ENCODE results near the gene C17orf50.
"Not testable (repeated sequence)": the region's sequence is repeated elsewhere in the genome, so short reads cannot be mapped to it uniquely, and the experiment has no call there.

The C17orf50 gene

DNA sequence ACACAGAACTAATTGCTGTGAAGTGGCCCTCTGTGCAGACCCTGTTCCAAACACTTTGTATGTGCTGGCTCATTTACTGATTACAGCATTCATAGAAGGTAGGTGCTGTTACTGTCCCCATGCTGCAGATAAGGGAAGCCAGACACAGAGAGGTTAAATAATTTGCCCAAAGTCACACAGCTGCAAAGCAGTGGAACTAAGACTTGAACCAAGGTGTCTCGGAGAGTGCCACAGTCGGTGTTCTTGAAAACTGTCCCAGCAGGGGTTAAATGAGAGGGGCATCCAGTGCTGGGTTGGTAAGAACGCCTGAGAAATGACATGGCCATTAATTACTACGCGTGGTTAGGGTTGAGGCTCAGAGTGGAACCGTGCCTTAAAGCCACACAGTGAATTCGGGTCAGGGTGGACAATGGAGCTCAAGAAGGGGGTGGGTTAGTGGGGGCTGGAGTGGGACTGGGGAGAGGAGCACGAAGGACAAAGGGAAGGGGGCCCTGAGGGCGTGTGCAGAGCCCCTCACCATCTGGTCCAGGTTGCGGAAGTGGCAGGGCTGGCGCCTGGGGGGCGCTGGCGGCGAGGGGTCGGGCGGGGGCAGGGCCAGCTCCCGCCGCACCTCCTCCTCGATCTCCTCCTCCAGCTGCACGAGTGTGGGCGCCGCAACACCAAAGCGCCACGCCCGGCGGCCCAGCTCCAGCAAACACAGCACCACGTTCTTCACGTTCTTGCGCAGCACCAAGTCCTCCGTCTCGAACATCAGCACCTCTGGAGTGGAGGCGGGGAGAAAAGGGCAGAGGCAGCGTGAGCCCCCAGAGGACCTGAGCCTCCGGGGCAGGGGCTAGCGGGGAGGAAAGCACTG is 10.9 kb upstream of the C17orf50 start:
- no peaks in the 10 kb centered on the region for H3K36me3 ChIP-seq
- peak overlapping the region; percentile 38 for H3K4me3 ChIP-seq (ENCODE audit: low read depth, low read length)
- H3K27ac ChIP-seq, result no peak overlapping the region
- no peaks in the 10 kb centered on the region for H3K9me3 ChIP-seq (ENCODE audit: severe bottlenecking)
- DNase-seq, result peak; percentile 29
- TF ChIP-seq, protein P1, sequence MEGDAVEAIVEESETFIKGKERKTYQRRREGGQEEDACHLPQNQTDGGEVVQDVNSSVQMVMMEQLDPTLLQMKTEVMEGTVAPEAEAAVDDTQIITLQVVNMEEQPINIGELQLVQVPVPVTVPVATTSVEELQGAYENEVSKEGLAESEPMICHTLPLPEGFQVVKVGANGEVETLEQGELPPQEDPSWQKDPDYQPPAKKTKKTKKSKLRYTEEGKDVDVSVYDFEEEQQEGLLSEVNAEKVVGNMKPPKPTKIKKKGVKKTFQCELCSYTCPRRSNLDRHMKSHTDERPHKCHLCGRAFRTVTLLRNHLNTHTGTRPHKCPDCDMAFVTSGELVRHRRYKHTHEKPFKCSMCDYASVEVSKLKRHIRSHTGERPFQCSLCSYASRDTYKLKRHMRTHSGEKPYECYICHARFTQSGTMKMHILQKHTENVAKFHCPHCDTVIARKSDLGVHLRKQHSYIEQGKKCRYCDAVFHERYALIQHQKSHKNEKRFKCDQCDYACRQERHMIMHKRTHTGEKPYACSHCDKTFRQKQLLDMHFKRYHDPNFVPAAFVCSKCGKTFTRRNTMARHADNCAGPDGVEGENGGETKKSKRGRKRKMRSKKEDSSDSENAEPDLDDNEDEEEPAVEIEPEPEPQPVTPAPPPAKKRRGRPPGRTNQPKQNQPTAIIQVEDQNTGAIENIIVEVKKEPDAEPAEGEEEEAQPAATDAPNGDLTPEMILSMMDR (IDR thresholded peaks at IDR 0.05; ENCODE audit: low read depth, low read length), result no peak
- no peaks in the 10 kb centered on the region for H3K27me3 ChIP-seq (ENCODE audit: insufficient read depth, low read depth, severe bottlenecking)

DNA sequence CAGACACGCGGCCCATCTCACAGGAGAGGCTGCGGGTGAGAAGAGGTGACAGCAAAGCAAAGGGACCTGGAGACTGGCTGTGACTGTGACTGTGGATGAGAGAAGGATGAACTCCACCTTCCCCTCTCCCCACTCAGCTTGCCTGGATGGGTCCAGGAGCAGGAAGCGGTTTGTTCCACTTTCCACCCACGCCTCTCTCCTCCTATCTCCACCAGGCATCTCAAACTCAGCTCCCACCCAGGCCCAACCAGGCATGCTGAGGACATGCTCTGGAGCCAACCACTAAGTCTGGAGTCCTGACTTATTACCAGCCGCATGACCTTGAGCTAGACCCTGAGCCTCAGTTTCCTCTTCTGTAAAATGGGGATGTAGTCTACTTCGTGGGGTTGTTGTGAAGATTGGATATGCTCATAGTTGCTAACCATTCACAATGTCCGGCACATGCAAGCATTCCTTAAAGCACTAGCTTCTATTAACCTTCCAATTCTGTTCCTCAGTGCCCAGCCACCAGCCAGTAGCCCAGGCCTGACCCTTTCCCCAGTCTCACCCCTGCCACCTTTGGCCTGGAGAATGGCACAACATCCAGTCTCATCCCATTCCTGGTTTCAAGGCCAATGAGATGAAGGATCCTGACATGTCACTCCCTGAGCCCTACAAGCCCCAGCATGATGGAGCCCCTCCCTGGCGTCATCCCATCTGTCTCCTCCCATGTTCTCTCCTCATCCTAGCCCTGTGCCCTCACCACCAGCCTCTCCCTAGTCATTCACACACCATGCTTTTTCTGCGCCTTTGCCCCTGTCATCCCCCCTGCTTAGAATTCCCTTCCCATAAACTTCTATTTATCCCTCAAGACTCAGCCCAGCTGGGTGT is 9.9 kb upstream of the C17orf50 start:
- Histone ChIP-seq H3K4me3 (ENCODE audit: low read depth, low read length) (peak overlapping the region; percentile 38; the same call in 1 of the 2 replicates), H3K27me3 (ENCODE audit: insufficient read depth, low read depth, severe bottlenecking) (no peaks in the 10 kb centered on the region), H3K27ac (no peak overlapping the region), H3K36me3 (no peaks in the 10 kb centered on the region), H3K9me3 (ENCODE audit: severe bottlenecking) (no peaks in the 10 kb centered on the region)
- no peak for DNase-seq
- TF ChIP-seq, protein P1 (IDR thresholded peaks at IDR 0.05; ENCODE audit: low read depth, low read length), result no peak

DNA sequence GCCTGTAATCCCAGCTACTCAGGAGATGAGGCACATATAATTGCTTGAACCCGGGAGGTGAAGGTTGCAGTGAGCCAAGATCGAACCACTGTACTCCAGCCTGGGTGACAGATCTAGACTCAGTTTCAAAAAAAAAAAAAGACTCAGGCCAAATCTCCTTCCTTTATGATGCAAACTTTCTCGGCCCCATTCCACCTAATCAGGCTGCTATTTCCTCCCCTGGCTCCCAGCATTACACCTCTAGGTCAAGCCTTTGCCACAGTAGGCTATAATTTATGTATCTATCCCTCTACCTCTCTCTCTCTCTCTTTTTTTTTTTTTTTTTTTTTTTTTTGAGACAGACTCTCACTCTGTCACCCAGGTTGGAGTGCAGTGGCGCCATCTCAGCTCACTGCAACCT is 9.1 kb upstream of the C17orf50 start:
- H3K36me3 ChIP-seq; H3K9me3 ChIP-seq (ENCODE audit: severe bottlenecking): not testable (repeated sequence)

DNA sequence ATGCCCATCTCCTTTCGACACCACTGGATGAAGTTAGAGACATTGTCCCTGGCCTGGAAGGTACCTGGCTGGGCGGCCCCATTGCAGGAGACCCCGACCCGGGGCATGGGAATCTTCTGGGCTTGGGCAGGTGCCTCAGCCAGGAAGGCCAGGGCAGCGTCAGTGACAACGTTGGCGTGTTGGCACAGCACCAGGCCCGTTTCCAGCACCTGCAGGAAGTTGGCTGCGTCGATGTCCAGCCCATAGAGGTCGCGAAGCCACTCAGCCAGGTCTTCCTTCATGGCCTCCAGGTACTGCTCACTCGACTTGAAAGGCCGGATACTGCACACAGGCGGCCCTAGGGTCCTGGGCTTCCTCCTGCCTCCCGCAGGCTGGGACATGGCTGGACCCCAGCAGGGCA is 8.2 kb upstream of the C17orf50 start:
- Histone ChIP-seq H3K4me3 (ENCODE audit: low read depth, low read length) (no peak overlapping the region), H3K27me3 (ENCODE audit: insufficient read depth, low read depth, severe bottlenecking) (no peaks in the 10 kb centered on the region), H3K9me3 (ENCODE audit: severe bottlenecking) (no peaks in the 10 kb centered on the region), H3K27ac (no peak overlapping the region), H3K36me3 (no peaks in the 10 kb centered on the region)
- TF ChIP-seq, protein P1 (IDR thresholded peaks at IDR 0.05; ENCODE audit: low read depth, low read length), result no peak
- no peak for DNase-seq

More for the DNA sequence above, 9.1 kb upstream of the C17orf50 start:
- DNase-seq; H3K4me3 ChIP-seq (ENCODE audit: low read depth, low read length); H3K27me3 ChIP-seq (ENCODE audit: insufficient read depth, low read depth, severe bottlenecking); H3K27ac ChIP-seq: not testable (repeated sequence)

DNA sequence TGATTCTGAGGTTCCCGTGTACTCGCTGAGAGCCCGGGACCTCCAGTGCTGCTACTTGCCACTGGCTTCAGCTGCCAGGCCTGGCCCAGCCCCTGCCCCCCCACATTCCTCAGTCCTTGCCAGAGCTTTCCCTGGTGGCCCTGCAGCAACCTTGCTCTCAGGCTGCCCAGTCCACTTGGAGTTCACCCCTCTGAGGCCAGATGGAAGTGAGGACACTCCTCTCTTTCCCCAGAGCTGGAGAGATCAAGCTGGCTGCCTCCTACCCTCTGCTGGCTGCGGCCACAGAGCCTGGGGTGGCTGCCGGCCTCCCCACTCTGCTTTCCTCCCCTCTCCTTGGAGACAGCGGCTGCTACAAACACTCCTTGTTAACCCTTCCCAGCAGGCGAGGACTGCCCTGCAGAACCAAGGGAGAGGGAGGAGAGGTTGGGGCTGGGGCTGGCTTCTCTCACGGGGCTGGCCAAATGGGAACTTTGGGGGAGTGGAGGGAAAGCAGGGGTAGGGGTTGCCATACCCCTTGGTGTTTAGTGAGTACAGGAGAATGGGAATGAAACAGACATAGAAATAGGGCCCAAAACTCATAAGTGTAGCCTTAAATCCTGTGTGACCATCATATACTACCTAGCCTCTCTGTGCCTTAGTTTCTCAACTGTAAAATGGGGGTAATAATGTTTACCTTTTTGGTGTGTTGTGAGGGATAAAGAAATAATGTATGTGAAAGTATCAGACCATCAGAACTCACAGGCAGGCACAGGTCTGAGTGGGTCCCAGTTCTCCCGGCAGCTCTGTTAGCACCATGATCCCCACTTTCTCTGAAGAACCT is 7.5 kb upstream of the C17orf50 start, which contains the start of gene GAS2L2:
GAS2L2 (minus strand) TSS at position 295 of the 820 bp plus-strand sequence. CDS start 389 bp downstream, outside the sequence.
- no peak within 1 kb of the TSS for H3K4me3 ChIP-seq (ENCODE audit: low read depth, low read length)
- H3K27me3 ChIP-seq (ENCODE audit: insufficient read depth, low read depth, severe bottlenecking), result no peaks in the 10 kb centered on the region
- no peak within 1 kb of the TSS for H3K27ac ChIP-seq
- no peak for DNase-seq
- TF ChIP-seq, protein P1 (IDR thresholded peaks at IDR 0.05; ENCODE audit: low read depth, low read length), result no peak
- H3K9me3 ChIP-seq (ENCODE audit: severe bottlenecking), result no peaks in the 10 kb centered on the region
- H3K36me3 ChIP-seq, result no peaks in the 10 kb centered on the region
